ENCODE measurements around the gene SLC44A2. TPM values are rescaled to one million over a fixed set of nuclear protein-coding genes. Genes with fewer than 3 reads are reported as not detected.

The SLC44A2 gene
- total and polyA plus RNA-seq, 2 of the 13 experiments (the other 11 are each of a cell fraction or from before 2014, with no cell fraction given), result 2.4 to 5.6 TPM

GRCh38 chr19:10625003-10625761 is at the start of gene SLC44A2 (continued):
- TF ChIP-seq, protein P1, sequence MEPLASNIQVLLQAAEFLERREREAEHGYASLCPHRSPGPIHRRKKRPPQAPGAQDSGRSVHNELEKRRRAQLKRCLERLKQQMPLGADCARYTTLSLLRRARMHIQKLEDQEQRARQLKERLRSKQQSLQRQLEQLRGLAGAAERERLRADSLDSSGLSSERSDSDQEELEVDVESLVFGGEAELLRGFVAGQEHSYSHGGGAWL (CRISPR knock-in tag; IDR thresholded peaks at IDR 0.05), result 0 out of 2 replicates have a peak, but pooled peaks have one; percentile 17
- no peak for TF ChIP-seq SNAPC5 (CRISPR knock-in tag; IDR thresholded peaks at IDR 0.05; ENCODE audit: borderline replicate concordance)
- TF ChIP-seq CC2D1A (CRISPR knock-in tag; IDR thresholded peaks at IDR 0.05), result no peak
- TF ChIP-seq NFATC3 (CRISPR knock-in tag; IDR thresholded peaks at IDR 0.05), result no peak
- TF ChIP-seq ZSCAN30 (CRISPR knock-in tag; IDR thresholded peaks at IDR 0.05), result no peak
- peak; percentile 65; the same call in 1 of the 2 replicates for TF ChIP-seq GZF1 (CRISPR knock-in tag; IDR thresholded peaks at IDR 0.05)
- no peak for TF ChIP-seq MYC (CRISPR knock-in tag; IDR thresholded peaks at IDR 0.05; ENCODE audit: borderline replicate concordance)
- TF ChIP-seq ZMYM3 (CRISPR knock-in tag; IDR thresholded peaks at IDR 0.05), result no peak
- TF ChIP-seq DBP (CRISPR knock-in tag; IDR thresholded peaks at IDR 0.05; ENCODE audit: not compliant biosample characterization), result no peak
- TF ChIP-seq SMAD3 (CRISPR knock-in tag; IDR thresholded peaks at IDR 0.05), result no peak
- no peak; the same call in 1 of the 2 replicates for TF ChIP-seq GABPB1 (CRISPR knock-in tag; IDR thresholded peaks at IDR 0.05)
- TF ChIP-seq IRF2 (CRISPR knock-in tag; IDR thresholded peaks at IDR 0.05), result no peak
- TF ChIP-seq, protein P2, sequence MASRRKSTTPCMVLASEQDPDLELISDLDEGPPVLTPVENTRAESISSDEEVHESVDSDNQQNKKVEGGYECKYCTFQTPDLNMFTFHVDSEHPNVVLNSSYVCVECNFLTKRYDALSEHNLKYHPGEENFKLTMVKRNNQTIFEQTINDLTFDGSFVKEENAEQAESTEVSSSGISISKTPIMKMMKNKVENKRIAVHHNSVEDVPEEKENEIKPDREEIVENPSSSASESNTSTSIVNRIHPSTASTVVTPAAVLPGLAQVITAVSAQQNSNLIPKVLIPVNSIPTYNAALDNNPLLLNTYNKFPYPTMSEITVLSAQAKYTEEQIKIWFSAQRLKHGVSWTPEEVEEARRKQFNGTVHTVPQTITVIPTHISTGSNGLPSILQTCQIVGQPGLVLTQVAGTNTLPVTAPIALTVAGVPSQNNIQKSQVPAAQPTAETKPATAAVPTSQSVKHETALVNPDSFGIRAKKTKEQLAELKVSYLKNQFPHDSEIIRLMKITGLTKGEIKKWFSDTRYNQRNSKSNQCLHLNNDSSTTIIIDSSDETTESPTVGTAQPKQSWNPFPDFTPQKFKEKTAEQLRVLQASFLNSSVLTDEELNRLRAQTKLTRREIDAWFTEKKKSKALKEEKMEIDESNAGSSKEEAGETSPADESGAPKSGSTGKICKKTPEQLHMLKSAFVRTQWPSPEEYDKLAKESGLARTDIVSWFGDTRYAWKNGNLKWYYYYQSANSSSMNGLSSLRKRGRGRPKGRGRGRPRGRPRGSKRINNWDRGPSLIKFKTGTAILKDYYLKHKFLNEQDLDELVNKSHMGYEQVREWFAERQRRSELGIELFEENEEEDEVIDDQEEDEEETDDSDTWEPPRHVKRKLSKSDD (CRISPR knock-in tag; IDR thresholded peaks at IDR 0.05; ENCODE audit: low read depth), result no peak
- no peak for TF ChIP-seq ZNF678 (CRISPR knock-in tag; IDR thresholded peaks at IDR 0.05)
- no peak; the same call in 1 of the 2 replicates for TF ChIP-seq HES4 (CRISPR knock-in tag; IDR thresholded peaks at IDR 0.05; ENCODE audit: borderline replicate concordance)
- TF ChIP-seq, protein P3, sequence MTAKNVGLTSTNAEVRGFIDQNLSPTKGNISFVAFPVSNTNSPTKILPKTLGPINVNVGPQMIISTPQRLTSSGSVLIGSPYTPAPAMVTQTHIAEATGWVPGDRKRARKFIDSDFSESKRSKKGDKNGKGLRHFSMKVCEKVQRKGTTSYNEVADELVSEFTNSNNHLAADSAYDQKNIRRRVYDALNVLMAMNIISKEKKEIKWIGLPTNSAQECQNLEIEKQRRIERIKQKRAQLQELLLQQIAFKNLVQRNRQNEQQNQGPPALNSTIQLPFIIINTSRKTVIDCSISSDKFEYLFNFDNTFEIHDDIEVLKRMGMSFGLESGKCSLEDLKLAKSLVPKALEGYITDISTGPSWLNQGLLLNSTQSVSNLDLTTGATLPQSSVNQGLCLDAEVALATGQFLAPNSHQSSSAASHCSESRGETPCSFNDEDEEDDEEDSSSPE (CRISPR knock-in tag; IDR thresholded peaks at IDR 0.05), result 0 out of 2 replicates have a peak, but pooled peaks have one; percentile 21
- 0 out of 2 replicates have a peak, but pooled peaks have one; percentile 26 for TF ChIP-seq TBX2 (CRISPR knock-in tag; IDR thresholded peaks at IDR 0.05; ENCODE audit: borderline replicate concordance)
- TF ChIP-seq KLF11 (CRISPR knock-in tag; IDR thresholded peaks at IDR 0.05), result no peak
- no peak for TF ChIP-seq ZSCAN20 (CRISPR knock-in tag; IDR thresholded peaks at IDR 0.05; ENCODE audit: borderline replicate concordance)
- TF ChIP-seq HNRNPL (IDR thresholded peaks at IDR 0.05; ENCODE audit: low read depth, low read length), result no peak

Data from HepG2 (cell line).